Sigmoid colon (tissue), 7 donors: Measurements from ENCODE around the gene SPAG6. TPM values are rescaled to one million over a fixed set of nuclear protein-coding genes. Genes with fewer than 3 reads are reported as not detected.

Source experiments
- DNase-seq: peaks from one replicate; pipeline ENCODE4 v3.0.0-alpha.2; 2019
- H3K27ac ChIP-seq, 4 donors: fragments of 200-600 bp; sonication (generic); one replicate each; pipeline ENCODE4 v1.5.1; 2016 to 2019; ENCODE audit warnings: mild to moderate bottlenecking in 1 of 4
- H3K27me3 ChIP-seq, 3 donors: fragments of 200-600 bp; sonication (generic); one replicate each; pipeline ENCODE4 v1.5.1; 2019; ENCODE audit warnings: mild to moderate bottlenecking in 1 of 3
- H3K36me3 ChIP-seq, 4 donors: fragments of 200-600 bp; sonication (generic); one replicate each; pipeline ENCODE4 v1.5.1; 2016 to 2019
- H3K4me1 ChIP-seq, 4 donors: fragments of 200-600 bp; sonication (generic); one replicate each; pipeline ENCODE4 v1.5.1; 2017 to 2019
- H3K4me3 ChIP-seq, 4 donors: fragments of 200-600 bp; sonication (generic); one replicate each; pipeline ENCODE4 v1.5.1; 2017 to 2019; ENCODE audit warnings: mild to moderate bottlenecking in 2 of 4, moderate library complexity in 1 of 4
- H3K9me3 ChIP-seq, 4 donors: fragments of 200-600 bp in 3 of 4; sonication (generic) in 3 of 4; one replicate each; pipeline versions ENCODE4 v1.5.1 to v1.6.1; 2013 to 2019
- EP300 ChIP-seq, 4 donors: sonication (generic); formaldehyde crosslinking; IDR thresholded peaks; one replicate each; pipeline ENCODE4 v1.6.1; 2017; ENCODE audit warnings: antibody characterized with exemption in 4 of 4
- POLR2A ChIP-seq, 2 donors: fragments of 450-650 bp; IDR thresholded peaks; one replicate each; pipeline ENCODE4 v1.6.1; 2016; ENCODE audit warnings: antibody characterized with exemption in 2 of 2, mild to moderate bottlenecking in 2 of 2, moderate library complexity in 2 of 2
- POLR2AphosphoS5 ChIP-seq, 4 donors: sonication (generic); formaldehyde crosslinking; IDR thresholded peaks; one replicate each; pipeline ENCODE4 v1.6.1; 2017; ENCODE audit warnings: antibody characterized with exemption in 4 of 4
- WGBS, 2 donors: extraction: QIAGEN DNeasy Blood & Tissue Kit; methylation state at CpG; one replicate each; pipeline ENCODE4 v1.1.7; 2013; 5-methylcytosine and 5-hydroxymethylcytosine counted together
- intact Hi-C: fragments of 100-400 bp; cut with DNase I; formaldehyde crosslinking; loops from one replicate; pipeline ENCODE4 v1.15.1; 2023
- polyA plus RNA-seq, 3 donors: library from polyadenylated mRNA; stranded (reverse); fragments of 200-250 nt; gene quantifications; one replicate each; pipeline ENCODE4 v1.2.3, GENCODE V29; 2013
- total RNA-seq, 4 donors: library from RNA; depleted of rRNA; stranded (reverse); fragments of >200 nt; gene quantifications; one replicate each; pipeline ENCODE4 v1.1.0, GENCODE V29; 2016
- TF ChIP-seq, protein P1 (sequence below), 4 experiments: fragments of 450-650 bp in 3 of 4; fragments of 200-600 bp in 1 of 4; IDR thresholded peaks; one replicate each; pipeline ENCODE4 v1.5.1; 2016 to 2019; ENCODE audit warnings: antibody characterized with exemption in 4 of 4, mild to moderate bottlenecking in 3 of 4, moderate library complexity in 2 of 4
- donor health status: healthy with polysubstance abuse.
- donor health status: Bipolar disorder and iron deficiency.
- donor health status: healthy.

The SPAG6 gene
- total and polyA plus RNA-seq, 7 donors, result 0.16 TPM; not detected in 6

GRCh38 chr10:22321156-22321923, 24.0 kb upstream of the SPAG6 start:
- Histone ChIP-seq H3K4me3 (peak overlapping the region; percentile 72 to 99 (median 89)), H3K36me3 (no peaks in the 10 kb centered on the region), H3K27me3 (peaks cover 0 to 19% (median 0%) of the 10 kb centered on the region in 3 donors), H3K4me1 (peaks cover 0 to 68% (median 54%) of the 10 kb centered on the region in 4 donors), H3K9me3 (no peaks in the 10 kb centered on the region), H3K27ac (peak overlapping the region; percentile 90 to 99 (median 98))
- TF ChIP-seq EP300 (IDR thresholded peaks at IDR 0.05) (no peak), POLR2AphosphoS5 (IDR thresholded peaks at IDR 0.05) (peak in 2 of 4 donors; percentile 63 to 69)
- intact Hi-C loops, result loop anchor here (1.0 to 10.0 kb wide), 5 partner anchors 20 to 789 kb away; partner anchors contain the start of genes MLLT10 and MSRB2
- DNase-seq, result peak; percentile 81
- 1% methylated on average over 114 of the region's 114 CpGs for WGBS, 2 donors

DNA sequence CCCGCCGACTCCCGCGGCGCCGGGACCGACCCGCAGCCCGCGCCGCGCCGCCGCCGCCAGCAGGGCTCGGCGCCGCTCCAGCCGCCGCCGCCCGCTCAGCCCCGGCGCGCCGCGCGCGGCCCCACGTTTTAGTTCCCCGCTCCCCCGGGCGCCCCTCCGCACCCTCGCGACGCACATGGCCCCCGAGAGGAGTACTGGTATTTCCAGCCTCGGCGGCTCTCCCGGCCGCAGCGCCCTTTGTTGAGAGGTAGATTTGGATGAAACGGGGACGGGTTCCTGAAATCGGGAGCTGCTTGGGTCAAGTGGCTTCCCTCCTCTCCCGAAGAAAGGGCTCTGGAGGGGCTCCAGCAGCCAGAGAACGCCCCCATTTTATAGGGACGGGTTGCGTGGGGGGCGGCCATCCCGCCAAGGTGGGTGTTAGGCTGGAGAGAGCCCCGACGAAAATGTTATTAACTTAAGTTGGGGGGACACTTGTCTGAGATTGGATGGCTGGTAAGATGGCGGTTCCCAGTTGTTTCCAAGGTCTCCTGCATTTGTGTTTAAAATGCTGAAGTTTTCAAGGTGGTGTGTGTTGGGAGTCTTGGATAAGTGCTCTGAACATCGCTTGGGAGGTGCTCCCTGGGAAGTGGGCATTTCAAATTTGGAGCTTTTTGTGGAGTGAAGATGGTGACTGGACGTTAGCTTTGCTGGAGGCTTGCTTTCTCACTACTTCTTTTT, 23.2 kb upstream of the SPAG6 start:
- intact Hi-C loops, result loop anchor here (1.0 to 10.0 kb wide), 5 partner anchors 19 to 790 kb away; partner anchors contain the start of genes MLLT10 and MSRB2
- 1 to 2% methylated on average over 57 of the region's 57 CpGs for WGBS, 2 donors
- TF ChIP-seq, protein P1, sequence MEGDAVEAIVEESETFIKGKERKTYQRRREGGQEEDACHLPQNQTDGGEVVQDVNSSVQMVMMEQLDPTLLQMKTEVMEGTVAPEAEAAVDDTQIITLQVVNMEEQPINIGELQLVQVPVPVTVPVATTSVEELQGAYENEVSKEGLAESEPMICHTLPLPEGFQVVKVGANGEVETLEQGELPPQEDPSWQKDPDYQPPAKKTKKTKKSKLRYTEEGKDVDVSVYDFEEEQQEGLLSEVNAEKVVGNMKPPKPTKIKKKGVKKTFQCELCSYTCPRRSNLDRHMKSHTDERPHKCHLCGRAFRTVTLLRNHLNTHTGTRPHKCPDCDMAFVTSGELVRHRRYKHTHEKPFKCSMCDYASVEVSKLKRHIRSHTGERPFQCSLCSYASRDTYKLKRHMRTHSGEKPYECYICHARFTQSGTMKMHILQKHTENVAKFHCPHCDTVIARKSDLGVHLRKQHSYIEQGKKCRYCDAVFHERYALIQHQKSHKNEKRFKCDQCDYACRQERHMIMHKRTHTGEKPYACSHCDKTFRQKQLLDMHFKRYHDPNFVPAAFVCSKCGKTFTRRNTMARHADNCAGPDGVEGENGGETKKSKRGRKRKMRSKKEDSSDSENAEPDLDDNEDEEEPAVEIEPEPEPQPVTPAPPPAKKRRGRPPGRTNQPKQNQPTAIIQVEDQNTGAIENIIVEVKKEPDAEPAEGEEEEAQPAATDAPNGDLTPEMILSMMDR (IDR thresholded peaks at IDR 0.05), result no peak
- TF ChIP-seq POLR2AphosphoS5 (IDR thresholded peaks at IDR 0.05), result peak in 1 of 4 donors; percentile 1
- H3K27me3 ChIP-seq, result peaks cover 0 to 19% (median 0%) of the 10 kb centered on the region in 3 donors
- DNase-seq, result peak; percentile 74
- peaks cover 0 to 7% (median 0%) of the 10 kb centered on the region in 4 donors for H3K36me3 ChIP-seq
- no peaks in the 10 kb centered on the region for H3K9me3 ChIP-seq
- H3K4me1 ChIP-seq, result peaks cover 0 to 67% (median 54%) of the 10 kb centered on the region in 4 donors
- H3K4me3 ChIP-seq, result peak overlapping the region; percentile 63 to 88 (median 65)
- H3K27ac ChIP-seq, result peak overlapping the region in 3 of 4 donors; percentile 60 to 67 (median 63)

GRCh38 chr10:22322641-22323160, 22.6 kb upstream of the SPAG6 start:
- intact Hi-C loops, result loop anchor here (5.0 to 10.0 kb wide), 4 partner anchors 115 to 790 kb away; partner anchors contain the start of genes MLLT10 and MSRB2
- H3K27ac ChIP-seq, result no peak overlapping the region
- peaks cover 0 to 19% (median 0%) of the 10 kb centered on the region in 3 donors for H3K27me3 ChIP-seq
- no peaks in the 10 kb centered on the region for H3K9me3 ChIP-seq
- no peak for TF ChIP-seq POLR2AphosphoS5 (IDR thresholded peaks at IDR 0.05)
- TF ChIP-seq POLR2A (IDR thresholded peaks at IDR 0.05), result no peak
- TF ChIP-seq, protein P1 (IDR thresholded peaks at IDR 0.05), result no peak
- no peak for TF ChIP-seq EP300 (IDR thresholded peaks at IDR 0.05)
- peaks cover 0 to 13% (median 2%) of the 10 kb centered on the region in 4 donors for H3K36me3 ChIP-seq
- peak overlapping the region; percentile 63 to 88 (median 65) for H3K4me3 ChIP-seq
- DNase-seq, result no peak
- H3K4me1 ChIP-seq, result peaks cover 0 to 61% (median 48%) of the 10 kb centered on the region in 4 donors
- 48 to 72% methylated on average over 5 of the region's 5 CpGs for WGBS, 2 donors

DNA sequence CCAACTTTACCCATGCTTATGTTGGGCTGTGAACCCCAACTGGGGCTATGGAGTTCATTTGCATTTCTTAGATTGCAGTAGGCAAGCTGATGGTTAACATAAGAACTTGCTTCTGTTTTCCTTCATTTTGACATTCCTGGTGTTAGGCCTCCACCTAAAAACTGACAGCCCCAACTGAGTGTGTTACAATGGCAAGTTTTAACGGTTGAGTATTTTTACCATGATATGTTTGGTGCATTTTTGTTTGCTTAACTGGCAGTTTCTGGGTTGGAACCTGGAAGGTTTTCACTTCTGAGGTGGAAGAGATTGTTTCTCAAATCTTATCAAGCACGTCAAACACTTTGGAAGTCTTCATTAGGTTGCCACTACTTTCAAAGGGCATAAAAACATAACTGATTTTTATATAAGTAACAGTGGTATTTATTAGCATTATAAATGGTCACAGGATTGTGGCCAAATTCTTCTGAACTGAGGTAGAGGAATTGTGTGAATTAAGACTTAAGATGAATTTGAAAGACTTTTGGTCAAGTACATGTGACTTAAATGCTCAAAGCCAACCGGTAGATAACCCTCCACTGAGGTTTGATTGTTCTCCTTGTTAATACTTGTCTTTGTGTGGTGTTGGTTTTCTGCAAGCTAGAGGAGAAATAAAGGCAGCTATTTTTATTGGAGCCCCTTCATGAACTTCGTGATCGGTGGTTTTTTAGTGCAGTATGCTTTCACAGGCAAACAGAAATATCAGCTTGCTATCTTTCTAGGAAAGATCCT, 21.6 kb upstream of the SPAG6 start:
- Histone ChIP-seq H3K27me3 (peaks cover 0 to 19% (median 0%) of the 10 kb centered on the region in 3 donors), H3K4me3 (peak overlapping the region in 1 of 4 donors; percentile 67), H3K36me3 (peaks cover 0 to 23% (median 2%) of the 10 kb centered on the region in 4 donors), H3K4me1 (peaks cover 0 to 51% (median 43%) of the 10 kb centered on the region in 4 donors), H3K9me3 (no peaks in the 10 kb centered on the region), H3K27ac (no peak overlapping the region)
- 87% methylated on average over 5 of the region's 5 CpGs for WGBS, 2 donors
- TF ChIP-seq POLR2A (IDR thresholded peaks at IDR 0.05) (no peak), EP300 (IDR thresholded peaks at IDR 0.05) (no peak), POLR2AphosphoS5 (IDR thresholded peaks at IDR 0.05) (no peak)
- TF ChIP-seq, protein P1 (IDR thresholded peaks at IDR 0.05), result no peak
- no peak for DNase-seq
- intact Hi-C loops, result loop anchor here (5.0 to 10.0 kb wide), 4 partner anchors 114 to 791 kb away; partner anchors contain the start of genes MLLT10 and MSRB2
